ENCODE data around the gene MAML3.

The MAML3 gene

DNA sequence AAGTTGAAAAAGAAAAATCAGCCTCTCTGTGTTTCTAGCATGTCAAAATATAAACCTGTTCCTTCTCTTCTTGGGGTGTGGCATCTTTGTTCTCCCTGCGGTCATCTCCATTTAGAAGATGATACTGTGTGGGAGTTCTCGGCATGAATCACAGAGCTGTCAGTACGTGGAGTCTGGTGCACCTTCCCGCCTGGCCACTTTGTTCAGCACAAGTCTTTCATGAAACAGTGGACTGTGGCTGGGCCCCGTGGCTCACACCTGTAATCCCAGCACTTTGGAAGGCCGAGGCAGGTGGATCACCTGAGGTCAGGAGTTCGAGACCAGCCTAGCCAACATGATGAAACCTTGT, 166.5 kb downstream of the MAML3 start:
- no peak for DNase-seq

DNA sequence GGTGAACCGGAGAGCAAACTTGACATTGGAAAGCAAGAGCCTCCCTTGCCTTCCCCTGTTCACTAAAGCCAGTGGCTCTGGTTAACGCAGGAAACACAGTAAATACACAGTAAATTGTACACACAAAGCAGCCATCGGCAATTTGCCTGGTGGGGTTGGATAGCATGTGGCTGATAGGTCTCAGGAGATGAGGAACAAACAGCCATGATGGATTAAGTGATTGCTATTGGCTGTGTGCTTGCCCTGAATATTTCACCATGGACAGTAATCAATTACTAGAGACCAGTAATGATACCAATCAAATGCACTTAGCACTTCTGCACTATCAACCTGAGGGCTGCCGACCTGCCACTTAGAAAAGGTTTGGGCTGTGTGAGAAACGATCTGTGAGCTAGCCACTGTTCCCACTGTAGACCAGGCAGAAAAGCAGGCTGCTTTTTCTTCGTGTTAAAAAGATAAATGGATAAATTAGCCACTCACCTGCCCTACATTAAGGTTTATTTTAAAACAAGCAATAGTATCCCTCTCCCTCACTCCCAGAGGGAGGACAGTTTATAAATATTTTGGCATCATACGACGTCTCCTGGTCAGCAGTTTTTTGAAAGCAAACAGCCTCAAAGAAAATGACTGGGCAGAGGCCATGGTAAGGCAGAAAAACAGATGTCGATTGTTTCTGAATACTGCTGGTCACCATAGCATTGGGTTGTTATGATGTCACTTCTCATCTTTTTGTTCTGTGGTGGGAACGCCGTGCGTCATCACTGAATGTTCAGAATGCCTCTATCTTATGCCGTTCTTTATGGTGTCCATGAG, 167.1 kb downstream of the MAML3 start:
- DNase-seq, result no peak

DNA sequence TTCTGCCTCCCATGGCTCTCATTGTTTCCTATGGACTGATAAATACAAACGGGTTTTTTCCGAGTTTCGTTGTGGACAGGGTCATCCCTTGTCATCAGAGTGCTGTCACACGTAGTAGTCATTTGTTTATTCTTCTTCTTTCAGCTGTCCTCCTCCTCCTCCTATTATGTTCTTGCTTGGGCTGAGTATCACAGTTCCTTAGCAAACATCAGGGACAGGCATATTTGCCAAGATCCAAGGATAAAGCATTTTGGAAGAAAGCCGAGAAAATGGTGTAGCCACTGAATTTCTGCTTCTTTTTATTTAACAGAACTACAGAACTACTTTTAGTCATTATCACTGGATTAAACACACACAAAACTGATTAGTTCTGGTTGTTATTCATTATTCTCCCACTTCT, 167.9 kb downstream of the MAML3 start:
- DNase-seq, result no peak

DNA sequence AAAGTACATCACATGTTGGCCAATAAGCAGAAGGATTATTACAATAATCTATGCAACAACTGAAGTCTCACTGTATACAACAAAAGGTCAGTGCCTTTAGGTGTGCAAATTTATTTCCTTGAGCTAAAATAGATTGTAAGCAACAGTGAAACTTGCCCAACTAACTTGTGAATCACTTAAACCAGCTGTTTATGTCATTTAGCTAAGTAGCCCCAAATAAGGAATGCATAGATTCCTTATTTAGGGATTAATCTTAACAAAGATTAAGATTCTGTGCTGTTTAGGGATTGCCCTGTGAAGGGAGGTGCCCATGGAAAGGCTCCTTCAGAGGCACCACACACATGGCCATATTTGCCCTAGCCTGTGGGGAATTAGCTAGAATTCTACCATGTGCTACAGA, 168.6 kb downstream of the MAML3 start:
- DNase-seq, result no peak

DNA sequence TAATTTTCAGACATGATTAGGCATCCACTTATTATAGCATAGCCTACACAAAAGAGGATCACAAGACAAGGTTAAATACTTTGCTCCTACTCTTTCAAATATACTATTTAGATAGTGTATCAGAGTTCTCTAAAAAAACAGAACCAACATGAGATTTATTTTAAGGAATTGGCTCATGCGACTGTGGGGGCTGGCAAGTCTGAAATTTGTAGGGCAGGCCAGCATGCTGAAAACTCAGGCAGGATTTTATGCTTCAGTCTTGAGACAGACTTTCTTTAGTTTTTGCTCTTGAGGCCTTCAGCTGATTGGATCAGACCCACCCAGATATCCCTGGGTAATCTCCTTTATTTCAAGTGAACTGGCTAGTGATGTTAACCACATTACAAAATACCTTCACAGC, 169.5 kb downstream of the MAML3 start:
- no peak for DNase-seq

DNA sequence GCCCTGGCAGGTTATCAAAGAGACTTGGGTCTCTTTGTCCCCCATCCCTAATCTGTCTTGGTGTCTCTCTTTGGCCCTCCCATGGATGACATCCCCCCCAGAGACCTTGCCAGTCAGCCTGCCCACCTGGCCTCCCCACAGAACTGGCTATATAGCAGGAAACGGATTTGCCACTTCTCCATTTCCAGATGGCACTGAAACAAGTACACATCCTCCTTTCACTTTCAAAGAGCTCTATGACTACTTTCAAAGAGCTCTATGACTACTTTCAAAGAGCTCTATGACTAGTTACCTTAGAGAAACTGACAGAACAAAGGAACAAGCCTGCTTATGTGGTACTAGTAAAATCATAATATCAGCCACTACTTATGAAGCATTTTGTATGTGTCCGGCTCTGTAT, 175.3 kb downstream of the MAML3 start:
- DNase-seq, result no peak

DNA sequence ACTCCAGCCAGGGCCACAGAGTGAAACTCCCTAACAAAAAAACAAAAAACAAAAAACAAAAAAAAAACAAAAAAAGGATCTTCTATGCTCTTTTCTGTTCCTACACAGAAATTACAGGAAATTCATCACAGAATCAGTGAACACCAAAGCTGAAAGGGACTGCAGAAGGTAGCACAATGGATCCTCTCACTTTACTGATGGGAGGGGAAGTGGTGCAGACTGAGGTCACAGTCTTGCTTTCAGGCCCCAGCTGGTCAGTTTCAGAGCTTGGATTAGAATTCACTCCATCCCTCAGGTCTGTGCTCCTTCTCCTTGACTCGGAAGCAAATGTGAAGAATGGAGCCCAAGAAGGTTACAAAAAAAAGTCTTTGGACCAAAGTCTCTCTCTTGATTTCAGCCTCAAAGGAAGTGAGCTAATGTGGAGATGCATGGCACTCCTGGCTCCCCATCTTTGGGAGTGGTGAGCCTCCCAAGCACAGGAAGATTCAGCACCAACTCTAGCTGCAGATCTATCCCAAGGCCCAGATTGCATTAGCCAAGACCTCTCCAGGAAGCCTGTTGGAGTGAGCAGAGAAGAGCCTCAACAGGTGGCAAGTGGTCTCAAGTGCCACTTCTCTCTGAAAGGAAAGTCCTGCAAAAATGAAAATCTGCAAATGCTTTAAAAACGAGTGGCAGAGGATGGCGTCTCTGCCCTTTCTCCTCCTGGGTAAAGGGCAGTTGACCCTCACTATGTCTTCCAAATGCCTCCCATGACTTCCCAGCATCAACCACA, 176.0 kb downstream of the MAML3 start:
- no peak for DNase-seq

DNA sequence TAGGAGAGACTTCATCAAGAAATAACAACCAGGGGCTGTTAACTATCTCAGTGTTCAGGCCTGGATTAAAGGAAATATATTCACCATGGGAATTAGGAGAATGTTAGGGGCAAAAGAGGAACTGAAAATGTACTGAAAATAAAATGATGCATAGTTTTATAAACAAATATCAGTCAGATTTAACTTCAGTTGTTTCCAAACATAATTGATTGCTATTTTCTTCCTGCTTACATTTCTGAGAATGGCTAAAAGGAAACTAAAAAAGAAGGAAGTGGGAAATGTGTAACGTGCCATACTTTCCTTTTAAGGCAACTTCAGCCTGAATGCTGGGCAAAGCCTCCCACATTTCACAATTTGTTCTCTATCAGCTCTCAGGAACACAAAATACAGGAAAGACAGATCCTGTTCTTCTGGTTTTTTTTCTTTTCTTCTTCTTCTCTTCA, 178.1 kb downstream of the MAML3 start:
- DNase-seq, result no peak

DNA sequence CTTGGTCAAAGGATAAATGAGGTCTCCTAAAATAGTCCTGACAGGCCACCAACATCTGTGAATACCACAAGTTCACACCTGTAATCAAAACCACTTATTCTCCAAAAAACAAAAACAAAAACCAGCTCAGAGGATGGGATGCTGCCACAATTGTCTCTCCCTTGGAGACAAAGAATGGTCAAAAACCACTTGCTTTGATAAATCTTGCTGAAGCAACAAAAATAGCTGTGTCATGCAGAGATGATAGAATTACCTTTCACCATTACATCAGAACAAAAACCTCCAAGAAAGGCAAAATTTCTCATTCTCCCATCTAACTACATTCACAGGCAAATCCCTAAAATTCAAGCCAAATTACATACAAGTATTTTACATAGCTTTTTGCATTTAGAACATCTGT, 180.4 kb downstream of the MAML3 start:
- DNase-seq, result no peak

DNA sequence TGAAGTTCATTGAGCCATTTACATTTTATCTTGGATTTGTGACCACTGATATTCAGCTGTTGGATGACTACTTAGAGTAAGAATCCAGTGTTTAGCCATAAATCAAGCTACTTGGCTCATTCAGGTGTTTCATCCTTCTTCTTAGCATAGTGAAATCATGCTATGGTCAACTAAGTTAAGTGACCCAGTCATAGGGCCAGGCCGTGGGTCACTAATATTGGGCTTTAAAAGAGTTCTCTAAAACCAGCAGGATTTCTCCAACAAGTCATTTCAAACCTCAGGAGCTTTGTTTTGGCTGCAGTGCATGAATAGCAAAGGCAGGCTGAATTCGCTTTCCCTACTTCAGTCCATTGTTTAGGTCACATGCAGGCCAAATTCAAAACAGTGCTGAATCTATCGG, 181.0 kb downstream of the MAML3 start:
- no peak for DNase-seq

DNA sequence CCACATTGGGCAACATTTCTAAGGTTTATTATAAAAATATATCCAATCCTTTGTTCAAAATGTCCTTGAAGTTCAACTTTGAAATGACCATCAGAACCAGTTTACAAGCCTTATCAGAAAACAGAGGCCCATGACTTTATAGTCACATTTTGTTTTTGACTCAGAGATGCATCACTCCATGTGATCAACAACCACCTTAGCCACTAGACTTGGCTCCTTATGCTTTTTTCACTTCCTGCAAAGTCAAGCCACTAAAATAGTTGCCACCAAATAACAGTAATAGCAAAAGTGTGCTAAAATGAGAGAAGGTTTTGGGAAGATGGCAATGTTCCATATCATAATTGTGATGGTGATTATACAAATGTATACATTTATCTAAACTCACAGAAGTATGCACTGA, 181.7 kb downstream of the MAML3 start:
- DNase-seq, result no peak

DNA sequence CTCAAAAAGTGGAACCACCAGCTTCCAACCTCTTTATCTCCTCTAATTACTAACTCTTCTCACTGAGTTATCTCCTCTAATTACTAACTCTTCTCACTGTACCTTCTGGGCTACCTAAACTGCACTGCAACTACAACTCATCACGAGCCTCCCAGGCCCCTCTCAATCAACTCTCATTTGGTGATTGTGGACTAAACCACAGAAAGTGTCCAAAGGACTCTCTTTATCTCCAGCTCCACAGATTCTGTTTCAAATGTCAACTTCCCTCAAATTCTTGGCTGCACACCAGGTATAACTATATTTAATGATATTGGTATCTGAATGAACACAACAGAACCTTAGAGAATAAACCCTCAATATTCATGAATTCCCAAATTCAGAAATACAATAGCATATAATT, 182.9 kb downstream of the MAML3 start:
- no peak for DNase-seq

DNA sequence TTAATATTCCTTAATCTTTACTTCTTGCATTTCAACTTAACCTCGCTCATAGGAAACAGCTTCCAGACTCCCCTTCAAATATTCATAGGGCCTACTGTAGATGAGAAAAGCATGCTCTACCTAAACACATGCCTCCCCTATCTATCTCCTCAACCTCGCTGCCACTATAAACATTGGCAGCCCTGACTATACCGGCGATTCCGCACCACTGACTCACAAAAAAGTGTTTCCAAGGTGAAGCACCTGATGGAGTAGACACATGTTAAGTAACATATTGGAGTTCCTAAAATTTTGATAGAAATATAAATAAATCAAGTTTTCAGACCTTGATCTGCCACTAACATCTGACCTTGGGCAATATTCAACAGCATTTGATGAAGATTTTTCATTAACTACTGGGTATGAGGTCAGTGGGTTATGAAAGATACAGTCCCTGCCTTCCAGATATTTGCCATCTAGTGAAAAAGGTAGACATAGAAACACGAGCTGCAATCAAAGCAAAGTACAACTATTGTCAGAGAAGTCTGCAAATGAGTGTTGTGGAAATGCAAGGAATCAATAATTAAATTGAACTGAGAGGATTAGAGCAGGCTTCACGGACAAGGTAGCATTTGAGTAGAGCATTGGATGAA, 184.2 kb downstream of the MAML3 start:
- DNase-seq, result no peak

DNA sequence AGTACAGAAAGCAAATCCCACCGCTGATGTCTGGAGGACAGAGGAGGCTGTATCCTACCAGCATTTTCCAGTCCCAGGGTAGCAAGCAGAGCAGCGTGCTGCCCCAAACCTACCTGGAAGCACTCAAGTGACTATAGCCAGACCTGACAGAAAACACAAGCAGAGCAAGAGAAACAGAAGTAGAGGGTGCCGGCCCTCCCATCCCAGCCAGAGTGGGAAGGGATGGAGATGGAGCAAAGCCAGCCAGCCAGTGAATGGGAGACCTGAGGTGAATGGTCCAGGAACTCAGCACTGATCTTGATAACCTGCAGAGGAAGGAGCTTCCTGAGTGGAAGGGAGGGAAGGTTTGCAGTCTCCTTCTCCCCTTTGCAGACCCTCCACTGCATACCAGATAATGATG, 185.2 kb downstream of the MAML3 start:
- no peak for DNase-seq

DNA sequence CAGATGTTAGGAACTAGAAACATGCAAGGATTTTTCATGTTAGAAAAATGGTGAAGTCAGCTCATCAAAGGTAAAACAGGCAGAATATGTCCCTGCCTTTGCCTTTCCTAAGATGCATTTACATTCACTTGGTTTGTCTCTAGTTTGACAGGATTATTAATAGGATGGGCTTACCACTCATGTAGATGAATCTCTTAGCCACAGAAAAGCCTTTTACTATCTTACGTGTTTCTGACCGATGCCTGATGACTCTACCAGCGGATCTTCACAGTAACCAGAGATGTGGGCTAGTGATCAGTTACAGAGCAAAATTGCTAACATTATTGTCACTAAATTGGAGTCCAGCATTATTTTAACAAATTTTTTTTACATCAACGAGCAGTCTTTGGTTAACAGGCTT, 187.6 kb downstream of the MAML3 start:
- no peak for DNase-seq

DNA sequence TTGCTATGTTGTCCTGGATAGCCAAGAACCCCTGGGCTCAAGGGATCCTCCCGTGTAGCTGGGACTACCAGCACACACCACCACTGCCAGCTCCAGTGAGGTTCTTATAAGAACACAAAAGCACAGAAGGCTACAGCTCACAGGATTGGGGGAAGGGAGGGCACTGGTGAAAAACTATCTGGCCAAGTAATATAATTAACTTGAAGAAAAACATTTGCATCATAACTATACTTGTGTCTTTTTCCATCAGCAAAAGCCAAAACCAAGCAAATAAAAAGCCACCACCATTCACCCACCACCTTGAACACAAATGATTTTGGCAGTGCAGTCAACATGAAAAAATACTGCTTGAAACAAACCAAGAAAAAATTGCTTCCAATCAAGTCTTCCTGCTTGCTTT, 188.2 kb downstream of the MAML3 start:
- no peak for DNase-seq

DNA sequence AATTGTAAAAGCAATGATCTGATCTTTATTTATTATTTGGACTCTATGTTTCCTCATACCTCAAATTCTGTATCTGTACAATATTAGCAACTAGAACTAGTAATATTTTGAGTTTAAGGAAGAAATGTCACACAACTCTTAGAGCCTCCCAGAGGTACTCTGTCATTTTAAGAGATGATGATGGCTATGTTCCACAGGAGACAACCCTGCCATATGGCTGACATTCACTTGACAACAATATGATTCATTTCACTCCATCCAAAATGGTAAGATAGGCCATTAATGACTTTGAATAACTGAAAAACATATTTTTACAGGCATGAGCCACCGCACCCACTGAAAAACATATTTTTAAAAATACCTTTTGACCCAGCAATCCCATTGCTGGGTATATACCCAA, 190.3 kb downstream of the MAML3 start:
- DNase-seq, result no peak

DNA sequence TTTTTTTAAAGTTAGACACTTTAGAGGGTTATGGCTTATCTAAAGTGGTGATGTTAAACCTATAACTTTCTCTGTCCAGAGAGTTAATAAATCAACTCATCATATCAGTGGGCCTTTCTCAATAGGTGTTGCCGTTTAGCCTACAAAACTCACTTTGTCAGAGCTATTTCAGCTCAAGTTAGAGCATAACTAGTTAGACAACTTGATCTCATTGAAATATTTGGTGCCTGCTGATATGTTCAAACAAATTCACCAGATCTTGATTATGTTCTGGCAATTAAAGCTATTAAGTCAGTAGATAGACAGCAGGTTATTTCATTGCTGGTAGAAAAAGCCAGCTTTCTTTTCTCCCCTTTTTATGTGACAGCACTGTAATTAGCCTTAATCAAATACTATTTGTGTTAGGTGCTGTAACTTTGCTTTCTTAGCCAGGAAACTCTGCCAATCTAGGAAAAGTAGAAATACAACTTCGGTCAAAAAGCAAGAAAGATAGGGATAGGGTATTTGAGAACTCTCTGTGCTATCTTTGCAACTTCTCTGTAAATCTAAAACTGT, 191.8 kb downstream of the MAML3 start:
- DNase-seq, result no peak

DNA sequence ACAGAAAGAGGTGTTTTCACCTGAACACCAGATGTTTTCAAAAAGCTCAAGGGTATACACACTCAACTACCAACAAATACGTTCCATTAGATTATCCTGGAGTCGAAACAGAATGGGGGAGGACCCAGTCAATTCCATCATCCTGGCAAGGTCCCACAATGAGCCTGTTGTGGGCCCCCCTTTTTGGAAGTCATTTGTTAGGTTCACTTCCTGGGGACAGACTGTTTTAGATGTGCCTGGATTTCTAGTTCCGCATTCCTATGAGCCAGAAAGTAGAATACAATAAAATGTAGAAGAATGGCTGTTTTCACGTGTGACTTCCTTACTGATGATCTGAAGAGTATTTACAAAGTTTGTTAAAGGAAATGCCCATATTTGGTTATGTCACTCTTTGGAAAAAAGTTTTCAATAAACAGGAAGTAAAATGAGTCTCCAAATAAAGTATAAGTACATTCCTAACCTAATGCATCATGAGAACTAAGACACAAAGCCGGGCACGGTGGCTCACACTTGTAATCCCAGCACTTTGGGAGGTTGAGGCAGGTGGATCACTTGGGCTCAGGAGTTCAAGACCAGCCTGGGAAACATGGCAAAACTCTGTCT, 192.5 kb downstream of the MAML3 start:
- no peak for DNase-seq

DNA sequence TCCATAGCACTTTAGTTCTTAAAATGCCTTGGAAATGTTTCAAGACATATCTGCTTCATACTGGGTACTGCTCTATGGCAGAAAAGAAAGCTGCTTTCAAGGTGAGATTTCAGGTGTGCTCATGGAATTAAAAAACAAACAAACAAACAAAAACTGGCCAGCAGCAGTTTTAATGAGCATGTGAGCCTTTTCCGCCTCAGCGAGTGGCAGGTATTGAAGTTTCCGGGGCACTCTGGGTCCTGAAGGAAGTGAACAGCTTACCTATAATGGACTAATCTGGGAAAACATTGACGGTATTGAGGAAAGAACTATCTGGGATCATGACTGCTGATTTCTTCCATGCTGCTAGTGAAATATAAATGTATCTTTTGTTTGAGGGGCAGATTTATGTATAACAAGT, 194.6 kb downstream of the MAML3 start:
- DNase-seq, result no peak

DNA sequence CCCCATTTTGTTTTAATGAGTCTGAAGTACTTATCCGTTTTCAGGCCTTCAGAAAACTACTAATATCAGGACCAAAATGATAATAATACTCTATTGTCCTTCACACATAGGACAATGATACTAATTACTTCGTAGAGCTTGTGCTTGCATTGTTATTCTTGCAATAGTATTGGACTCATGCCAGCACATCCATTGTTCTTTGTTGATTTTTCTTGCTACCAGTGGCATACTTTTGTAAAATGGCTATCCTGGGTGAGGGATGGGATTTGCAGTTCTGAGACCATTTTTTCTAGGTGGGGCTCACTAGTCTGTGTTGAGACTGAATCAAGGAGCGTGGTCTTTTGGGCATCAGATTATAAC, 195.3 kb downstream of the MAML3 start:
- DNase-seq, result no peak

DNA sequence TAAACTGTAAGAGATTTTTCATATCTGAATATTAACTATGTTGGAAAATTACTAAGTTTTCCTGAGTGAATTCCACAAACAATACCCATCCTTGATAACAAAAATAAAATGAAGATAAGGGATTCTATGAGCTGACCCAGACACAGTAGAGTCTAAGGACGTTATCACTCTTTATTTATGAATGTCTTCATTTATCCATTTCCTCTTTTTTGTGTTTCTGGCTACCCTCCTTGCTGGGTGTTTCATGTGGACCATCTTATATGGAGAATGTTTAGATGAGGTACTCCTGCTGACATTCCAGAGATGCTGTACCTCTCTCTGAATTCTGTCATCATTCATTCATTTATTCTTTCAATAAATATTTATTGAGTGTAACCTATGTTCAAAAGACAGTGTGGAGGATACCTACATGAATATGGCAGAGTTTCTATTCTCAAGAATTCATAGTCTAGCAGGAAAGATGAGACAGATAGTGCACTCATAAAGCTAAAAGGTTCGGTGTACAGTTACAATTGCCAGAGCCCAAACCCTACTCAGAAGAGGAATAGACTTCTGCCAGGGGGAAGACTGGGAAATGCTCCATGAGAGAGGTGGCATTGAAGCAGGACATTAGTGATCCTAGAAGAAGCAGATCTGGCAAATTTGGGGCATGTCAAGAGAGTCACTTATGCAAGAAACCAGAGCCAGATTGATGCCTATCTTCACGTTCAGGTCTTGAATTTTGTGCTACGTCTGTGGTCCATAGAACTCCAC, 195.8 kb downstream of the MAML3 start:
- no peak for DNase-seq

DNA sequence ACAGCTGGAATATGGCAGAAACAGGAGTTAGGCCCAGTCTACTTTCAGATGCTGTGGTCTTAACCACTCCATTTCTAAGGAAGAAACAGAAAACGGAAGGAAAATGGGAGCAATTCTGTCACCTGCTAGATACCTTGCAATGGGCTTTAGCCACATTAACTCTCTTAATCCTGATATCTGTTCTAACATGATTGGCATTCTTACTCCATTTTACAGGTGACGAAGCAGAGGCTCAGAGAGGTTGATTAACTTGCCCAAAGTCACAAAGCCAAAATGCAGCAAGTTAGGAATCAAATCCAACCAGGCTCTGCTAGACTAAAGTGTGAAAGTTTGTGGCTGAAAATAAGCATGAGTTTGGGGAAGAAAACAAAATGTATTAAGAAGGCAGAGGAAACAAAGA, 196.9 kb downstream of the MAML3 start:
- DNase-seq, result no peak

All from activated gamma-delta T cell treated with Interleukin-2 at 50 U/mL for 16 hours (primary cell).